Activated CD8-positive, alpha-beta T cell treated with anti-CD3 and anti-CD28 coated beads for 36 hours (primary cell): ENCODE data around the gene FRMD4A. TPM values are rescaled to one million over a fixed set of nuclear protein-coding genes. Genes with fewer than 3 reads are reported as not detected.

ENCODE experiments used
- ATAC-seq: fragments of 200-7000 bp; cut with Tn5 transposase; one replicate; pipeline ENCODE4 v1.10.0; 2021; ENCODE audit warnings: mild to moderate bottlenecking, moderate library complexity
- CTCF ChIA-PET: fragments of 350-600 bp; sonication (Branson Sonifier 250); formaldehyde crosslinking; loops from one replicate; lab custom pipeline; 2021; ENCODE audit warnings: antibody characterized with exemption; lab: Charles Lee
- POLR2A ChIA-PET: fragments of 350-600 bp; sonication (Branson Sonifier 250); formaldehyde crosslinking; loops from one replicate; lab custom pipeline; 2021; ENCODE audit warnings: antibody characterized with exemption; lab: Charles Lee
- DNase-seq: peaks from one replicate; pipeline ENCODE4 v3.0.0-alpha.2; 2020
- H3K27ac Mint-ChIP-seq: one replicate; pipeline ENCODE4 v1.8.0; 2021; ENCODE audit warnings: mild to moderate bottlenecking, mixed read lengths
- H3K27me3 Mint-ChIP-seq: one replicate; pipeline ENCODE4 v1.8.0; 2021; ENCODE audit warnings: mixed read lengths
- H3K36me3 Mint-ChIP-seq: one replicate; pipeline ENCODE4 v1.8.0; 2021; ENCODE audit warnings: low read depth, mixed read lengths
- H3K4me1 Mint-ChIP-seq: one replicate; pipeline ENCODE4 v1.8.0; 2021; ENCODE audit warnings: low read depth, mixed read lengths
- H3K4me3 Mint-ChIP-seq: one replicate; pipeline ENCODE4 v1.8.0; 2021; ENCODE audit warnings: mild to moderate bottlenecking, moderate library complexity, mixed read lengths
- H3K9me3 Mint-ChIP-seq: one replicate; pipeline ENCODE4 v1.8.0; 2021; ENCODE audit warnings: mixed read lengths
- intact Hi-C: fragments of 100-400 bp; cut with micrococcal nuclease; formaldehyde crosslinking; loops from one replicate; pipeline ENCODE4 v1.10.0; 2022
- total RNA-seq, 2 experiments: library from RNA; stranded (reverse); gene quantifications; one replicate each; pipeline ENCODE4 v1.2.3, GENCODE V29; 2021
- TF ChIP-seq, protein P1 (sequence below): fragments of 200-600 bp; IDR thresholded peaks from one replicate; pipeline ENCODE4 v1.8.0; 2022; ENCODE audit warnings: antibody characterized with exemption, mild to moderate bottlenecking

The FRMD4A gene
- total RNA-seq, 2 experiments from 2014 or later: 2.1 to 2.8 TPM

DNA sequence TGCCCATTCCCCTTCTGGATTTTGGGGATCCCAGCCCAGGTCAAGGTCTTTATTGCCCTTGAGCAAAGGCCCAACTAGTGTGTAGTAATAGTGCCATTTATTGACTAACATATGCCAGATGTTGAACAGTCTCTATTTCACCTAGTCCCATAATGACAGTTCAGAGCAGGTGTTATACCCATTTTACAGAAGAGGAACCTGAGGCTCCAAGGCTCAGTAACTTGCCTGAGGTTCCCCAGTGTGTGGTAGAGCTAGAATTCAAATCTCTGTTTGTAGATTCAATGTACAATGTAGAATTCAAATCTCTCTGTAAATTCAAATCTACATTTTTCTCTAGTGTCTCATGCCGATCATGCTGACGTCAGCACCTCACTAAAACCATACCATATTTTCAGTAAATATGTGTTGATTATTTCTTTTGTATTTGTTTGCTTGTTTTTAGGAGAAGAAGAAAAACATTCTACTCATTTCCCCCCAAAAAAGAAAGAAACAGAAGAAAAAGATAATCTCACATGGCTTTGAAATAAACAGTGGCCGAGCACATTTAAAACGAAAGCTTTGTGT lies 414.3 kb downstream of the FRMD4A start:
- no peak overlapping the region for H3K4me3 Mint-ChIP-seq
- ATAC-seq (no peak), DNase-seq (no peak)
- intact Hi-C loops: no loop called here
- H3K27me3 Mint-ChIP-seq: no peaks in the 10 kb centered on the region
- H3K4me1 Mint-ChIP-seq: no peaks in the 10 kb centered on the region
- no peaks in the 10 kb centered on the region for H3K9me3 Mint-ChIP-seq
- POLR2A ChIA-PET: no interaction called here
- no peak overlapping the region for H3K27ac Mint-ChIP-seq
- H3K36me3 Mint-ChIP-seq: no peaks in the 10 kb centered on the region
- TF ChIP-seq, protein P1, sequence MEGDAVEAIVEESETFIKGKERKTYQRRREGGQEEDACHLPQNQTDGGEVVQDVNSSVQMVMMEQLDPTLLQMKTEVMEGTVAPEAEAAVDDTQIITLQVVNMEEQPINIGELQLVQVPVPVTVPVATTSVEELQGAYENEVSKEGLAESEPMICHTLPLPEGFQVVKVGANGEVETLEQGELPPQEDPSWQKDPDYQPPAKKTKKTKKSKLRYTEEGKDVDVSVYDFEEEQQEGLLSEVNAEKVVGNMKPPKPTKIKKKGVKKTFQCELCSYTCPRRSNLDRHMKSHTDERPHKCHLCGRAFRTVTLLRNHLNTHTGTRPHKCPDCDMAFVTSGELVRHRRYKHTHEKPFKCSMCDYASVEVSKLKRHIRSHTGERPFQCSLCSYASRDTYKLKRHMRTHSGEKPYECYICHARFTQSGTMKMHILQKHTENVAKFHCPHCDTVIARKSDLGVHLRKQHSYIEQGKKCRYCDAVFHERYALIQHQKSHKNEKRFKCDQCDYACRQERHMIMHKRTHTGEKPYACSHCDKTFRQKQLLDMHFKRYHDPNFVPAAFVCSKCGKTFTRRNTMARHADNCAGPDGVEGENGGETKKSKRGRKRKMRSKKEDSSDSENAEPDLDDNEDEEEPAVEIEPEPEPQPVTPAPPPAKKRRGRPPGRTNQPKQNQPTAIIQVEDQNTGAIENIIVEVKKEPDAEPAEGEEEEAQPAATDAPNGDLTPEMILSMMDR: no peak
- CTCF ChIA-PET: no interaction called here

- intact Hi-C loops: no loop called here
- no peak overlapping the region for H3K4me3 Mint-ChIP-seq
- H3K36me3 Mint-ChIP-seq: no peaks in the 10 kb centered on the region
- TF ChIP-seq, protein P1: no peak
- H3K27ac Mint-ChIP-seq: no peak overlapping the region
- ATAC-seq (no peak), DNase-seq (no peak)
- CTCF ChIA-PET: no interaction called here
- H3K9me3 Mint-ChIP-seq: no peaks in the 10 kb centered on the region
- POLR2A ChIA-PET: no interaction called here
- no peaks in the 10 kb centered on the region for H3K27me3 Mint-ChIP-seq
- H3K4me1 Mint-ChIP-seq: no peaks in the 10 kb centered on the region
Observed at GRCh38 chr10:13915710-13916109, 415.0 kb downstream of the FRMD4A start.

- Mint-ChIP-seq H3K27ac (no peak overlapping the region), H3K4me1 (no peaks in the 10 kb centered on the region), H3K36me3 (no peaks in the 10 kb centered on the region), H3K27me3 (no peaks in the 10 kb centered on the region), H3K4me3 (no peak overlapping the region), H3K9me3 (no peaks in the 10 kb centered on the region)
- POLR2A ChIA-PET: no interaction called here
- TF ChIP-seq, protein P1: no peak
- intact Hi-C loops: no loop called here
- CTCF ChIA-PET: no interaction called here
- ATAC-seq (no peak), DNase-seq (no peak)
Observed at GRCh38 chr10:13913897-13914296, 416.8 kb downstream of the FRMD4A start.

GRCh38 chr10:13911821-13912520 lies 418.8 kb downstream of the FRMD4A start:
- no peak overlapping the region for H3K4me3 Mint-ChIP-seq
- intact Hi-C loops: no loop called here

More at GRCh38 chr10:13911821-13912520, 418.8 kb downstream of the FRMD4A start:
- no peak for ATAC-seq
- DNase-seq: no peak
- TF ChIP-seq, protein P1: no peak
- H3K27me3 Mint-ChIP-seq: no peaks in the 10 kb centered on the region
- H3K4me1 Mint-ChIP-seq: no peaks in the 10 kb centered on the region
- CTCF ChIA-PET: no interaction called here
- H3K27ac Mint-ChIP-seq: no peak overlapping the region
- POLR2A ChIA-PET: no interaction called here
- H3K36me3 Mint-ChIP-seq: no peaks in the 10 kb centered on the region
- no peaks in the 10 kb centered on the region for H3K9me3 Mint-ChIP-seq
